Osteocyte (in vitro differentiated cells): Measurements from ENCODE around the gene GRB10. TPM values are rescaled to one million over a fixed set of nuclear protein-coding genes. Genes with fewer than 3 reads are reported as not detected.

Source experiments
- DNase-seq: peaks from one replicate; pipeline ENCODE4 v3.0.0; 2021; ENCODE audit warnings: mixed read lengths; ENCODE audit not compliant: unreplicated experiment; ENCODE audit errors: extremely low spot score
- H3K27ac Mint-ChIP-seq: one replicate; pipeline ENCODE4 v1.8.0; 2021; ENCODE audit warnings: mild to moderate bottlenecking, mixed read lengths; ENCODE audit not compliant: unreplicated experiment
- H3K27me3 Mint-ChIP-seq: one replicate; pipeline ENCODE4 v1.8.0; 2021; ENCODE audit warnings: mixed read lengths; ENCODE audit not compliant: unreplicated experiment
- H3K36me3 Mint-ChIP-seq: one replicate; pipeline ENCODE4 v1.8.0; 2021; ENCODE audit warnings: mixed read lengths; ENCODE audit not compliant: unreplicated experiment
- H3K4me1 Mint-ChIP-seq: one replicate; pipeline ENCODE4 v1.8.0; 2021; ENCODE audit warnings: mixed read lengths; ENCODE audit not compliant: unreplicated experiment
- H3K4me3 Mint-ChIP-seq: one replicate; pipeline ENCODE4 v1.8.0; 2021; ENCODE audit warnings: mild to moderate bottlenecking, moderate library complexity, mixed read lengths; ENCODE audit not compliant: unreplicated experiment
- H3K9me3 Mint-ChIP-seq: one replicate; pipeline ENCODE4 v1.8.0; 2021; ENCODE audit warnings: mixed read lengths; ENCODE audit not compliant: unreplicated experiment
- total RNA-seq: library from RNA; stranded (reverse); gene quantifications from 2 replicates; pipeline ENCODE4 v1.2.1, GENCODE V29; 2021
- TF ChIP-seq, protein P1 (sequence below): fragments of 200-600 bp; sonication (generic); IDR thresholded peaks from 2 replicates; pipeline ENCODE4 v1.5.0; 2021; ENCODE audit warnings: antibody characterized with exemption, mild to moderate bottlenecking, moderate library complexity

The GRB10 gene
- total RNA-seq, 1 donor from 2014 or later = 51.3 TPM

DNA sequence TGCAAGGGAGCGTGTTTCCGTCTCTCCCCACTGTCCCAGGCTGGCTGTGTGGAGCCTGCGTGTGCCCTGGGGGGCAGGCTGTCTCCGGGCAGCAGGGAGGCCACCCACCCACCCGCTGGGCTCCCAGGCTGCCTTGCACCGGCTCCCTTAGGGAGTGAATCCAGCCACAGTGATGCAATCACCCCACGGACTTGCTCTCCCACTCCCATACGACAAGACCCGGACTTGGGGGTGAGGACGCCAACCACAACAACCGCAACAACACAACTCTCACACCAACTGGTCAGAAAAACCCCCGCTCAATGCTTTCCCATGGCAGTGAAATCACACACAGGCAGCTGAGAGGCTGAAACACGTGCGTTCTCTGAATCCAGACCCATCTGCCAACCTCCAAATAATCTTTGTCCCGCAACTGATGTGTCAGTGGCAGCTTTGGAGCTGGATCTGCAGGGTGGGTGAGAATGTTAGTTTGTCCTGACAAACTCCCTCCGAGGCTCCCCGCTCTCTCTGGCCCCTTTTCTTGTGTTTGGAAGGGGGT is 154.8 kb downstream of the GRB10 start:
- Mint-ChIP-seq H3K4me3 (no peak overlapping the region), H3K27ac (peak overlapping the region; percentile 28), H3K36me3 (peaks cover 16% of the 10 kb centered on the region), H3K27me3 (no peaks in the 10 kb centered on the region), H3K4me1 (peaks cover 14% of the 10 kb centered on the region), H3K9me3 (no peaks in the 10 kb centered on the region)
- no peak for DNase-seq
- TF ChIP-seq, protein P1, sequence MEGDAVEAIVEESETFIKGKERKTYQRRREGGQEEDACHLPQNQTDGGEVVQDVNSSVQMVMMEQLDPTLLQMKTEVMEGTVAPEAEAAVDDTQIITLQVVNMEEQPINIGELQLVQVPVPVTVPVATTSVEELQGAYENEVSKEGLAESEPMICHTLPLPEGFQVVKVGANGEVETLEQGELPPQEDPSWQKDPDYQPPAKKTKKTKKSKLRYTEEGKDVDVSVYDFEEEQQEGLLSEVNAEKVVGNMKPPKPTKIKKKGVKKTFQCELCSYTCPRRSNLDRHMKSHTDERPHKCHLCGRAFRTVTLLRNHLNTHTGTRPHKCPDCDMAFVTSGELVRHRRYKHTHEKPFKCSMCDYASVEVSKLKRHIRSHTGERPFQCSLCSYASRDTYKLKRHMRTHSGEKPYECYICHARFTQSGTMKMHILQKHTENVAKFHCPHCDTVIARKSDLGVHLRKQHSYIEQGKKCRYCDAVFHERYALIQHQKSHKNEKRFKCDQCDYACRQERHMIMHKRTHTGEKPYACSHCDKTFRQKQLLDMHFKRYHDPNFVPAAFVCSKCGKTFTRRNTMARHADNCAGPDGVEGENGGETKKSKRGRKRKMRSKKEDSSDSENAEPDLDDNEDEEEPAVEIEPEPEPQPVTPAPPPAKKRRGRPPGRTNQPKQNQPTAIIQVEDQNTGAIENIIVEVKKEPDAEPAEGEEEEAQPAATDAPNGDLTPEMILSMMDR = no peak

DNA sequence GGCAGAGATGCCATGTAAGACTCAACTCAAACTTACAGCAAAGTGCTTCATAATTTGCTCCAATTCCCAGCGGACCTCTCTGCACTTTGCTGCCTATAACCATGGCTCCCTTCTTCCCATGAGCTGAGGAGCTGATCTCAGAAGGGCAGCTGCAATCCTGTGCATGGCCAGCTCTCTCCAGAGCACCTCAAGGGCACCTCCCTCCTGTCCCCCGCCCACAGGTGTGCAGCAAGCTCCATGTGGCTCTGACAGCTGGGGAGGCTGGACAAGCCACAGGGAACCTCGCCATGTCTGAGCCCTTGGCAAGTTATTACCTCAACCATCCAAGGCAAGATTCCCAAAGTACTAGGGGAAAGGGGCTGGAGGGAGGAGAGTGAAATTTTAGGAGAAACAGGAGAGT is 156.4 kb downstream of the GRB10 start:
- H3K27ac Mint-ChIP-seq = no peak overlapping the region
- H3K9me3 Mint-ChIP-seq = no peaks in the 10 kb centered on the region
- H3K36me3 Mint-ChIP-seq = peaks cover 16% of the 10 kb centered on the region
- H3K27me3 Mint-ChIP-seq = no peaks in the 10 kb centered on the region
- no peak for DNase-seq
- H3K4me3 Mint-ChIP-seq = no peak overlapping the region
- H3K4me1 Mint-ChIP-seq = peaks cover 14% of the 10 kb centered on the region
- TF ChIP-seq, protein P1 = no peak

DNA sequence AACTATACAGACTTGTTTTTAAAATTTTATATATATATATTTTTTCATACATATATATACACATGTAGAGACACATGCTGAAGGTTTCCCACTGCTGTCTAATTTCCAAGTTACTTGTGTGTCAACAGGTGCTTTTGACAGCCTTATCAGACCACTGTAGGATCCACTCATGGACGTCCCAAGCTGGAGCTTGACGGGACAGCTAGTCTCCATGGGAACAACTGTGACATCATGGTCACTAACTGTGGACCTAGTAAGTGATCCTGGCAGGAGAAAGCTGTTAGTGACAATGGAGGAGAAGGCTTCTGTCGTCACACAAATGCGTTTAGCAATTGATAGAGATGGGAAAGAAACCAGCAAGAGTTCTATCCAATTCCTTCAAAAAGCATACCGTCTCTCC is 157.3 kb downstream of the GRB10 start:
- DNase-seq = no peak
- Mint-ChIP-seq H3K27ac (no peak overlapping the region), H3K4me1 (peaks cover 14% of the 10 kb centered on the region), H3K9me3 (no peaks in the 10 kb centered on the region), H3K27me3 (no peaks in the 10 kb centered on the region), H3K36me3 (peaks cover 20% of the 10 kb centered on the region), H3K4me3 (no peak overlapping the region)
- TF ChIP-seq, protein P1 = no peak

DNA sequence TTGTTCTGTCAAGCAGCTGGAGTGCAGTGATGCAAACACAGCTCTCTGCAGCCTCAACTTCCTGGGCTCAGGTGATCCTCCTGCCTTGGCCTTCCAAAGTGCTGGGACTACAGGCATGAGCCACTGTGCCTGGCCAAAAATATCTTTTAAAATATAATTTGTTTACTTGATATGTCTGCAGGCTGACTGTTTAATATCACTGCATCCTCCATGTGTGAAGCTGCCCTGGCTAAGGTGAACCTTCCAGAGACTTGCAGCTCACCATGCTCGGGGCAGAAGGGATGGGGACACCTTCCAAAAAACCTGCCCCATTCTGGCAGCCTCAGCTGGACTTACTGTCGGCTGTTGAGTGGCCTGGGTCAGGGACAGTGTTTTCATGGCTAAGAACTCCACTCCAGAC is 159.9 kb downstream of the GRB10 start:
- no peak for DNase-seq
- no peaks in the 10 kb centered on the region for H3K27me3 Mint-ChIP-seq
- no peaks in the 10 kb centered on the region for H3K9me3 Mint-ChIP-seq
- peaks cover under 1% of the 10 kb centered on the region for H3K4me1 Mint-ChIP-seq
- peaks cover 29% of the 10 kb centered on the region for H3K36me3 Mint-ChIP-seq
- TF ChIP-seq, protein P1 = no peak
- H3K27ac Mint-ChIP-seq = no peak overlapping the region
- no peak overlapping the region for H3K4me3 Mint-ChIP-seq

DNA sequence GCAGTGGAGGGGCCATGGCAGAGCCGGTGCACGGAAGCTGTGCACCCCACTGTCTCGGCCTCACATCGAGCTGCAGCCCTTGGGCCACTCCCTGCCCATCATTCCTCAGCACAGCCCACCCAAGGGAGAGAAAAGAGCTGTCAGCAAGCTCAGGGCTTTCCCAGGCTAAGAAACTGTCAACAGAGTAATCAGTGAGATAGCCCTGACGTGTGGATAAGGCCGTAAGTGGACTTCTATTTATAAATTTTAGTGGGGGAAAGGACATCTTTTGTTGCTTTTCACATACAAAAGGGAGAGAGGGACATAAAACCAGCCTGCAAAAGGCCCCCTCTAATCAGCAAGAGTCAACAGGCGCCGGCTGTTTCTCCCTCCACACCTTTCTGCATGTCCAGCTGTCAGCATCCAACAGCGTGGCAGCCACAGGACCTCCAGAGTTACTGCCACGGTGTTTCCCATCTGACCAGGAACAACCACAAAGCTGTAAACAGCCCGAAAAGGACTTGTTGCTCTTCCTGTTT is 160.7 kb downstream of the GRB10 start:
- Mint-ChIP-seq H3K27ac (no peak overlapping the region), H3K36me3 (peaks cover 36% of the 10 kb centered on the region), H3K9me3 (no peaks in the 10 kb centered on the region), H3K4me3 (no peak overlapping the region), H3K27me3 (no peaks in the 10 kb centered on the region), H3K4me1 (no peaks in the 10 kb centered on the region)
- TF ChIP-seq, protein P1 = no peak
- no peak for DNase-seq
